GM19328 (cell line): ENCODE data around the gene GMEB2.
"Not testable (repeated sequence)": the region's sequence is repeated elsewhere in the genome, so short reads cannot be mapped to it uniquely, and the experiment has no call there.

Experiments
- ATAC-seq: cut with Tn5 transposase; IDR thresholded peaks from one replicate; pipeline ENCODE4 v1.9.1; 2021; ENCODE audit warnings: mild to moderate bottlenecking, moderate library complexity; ENCODE audit not compliant: unreplicated experiment

GMEB2 gene

DNA sequence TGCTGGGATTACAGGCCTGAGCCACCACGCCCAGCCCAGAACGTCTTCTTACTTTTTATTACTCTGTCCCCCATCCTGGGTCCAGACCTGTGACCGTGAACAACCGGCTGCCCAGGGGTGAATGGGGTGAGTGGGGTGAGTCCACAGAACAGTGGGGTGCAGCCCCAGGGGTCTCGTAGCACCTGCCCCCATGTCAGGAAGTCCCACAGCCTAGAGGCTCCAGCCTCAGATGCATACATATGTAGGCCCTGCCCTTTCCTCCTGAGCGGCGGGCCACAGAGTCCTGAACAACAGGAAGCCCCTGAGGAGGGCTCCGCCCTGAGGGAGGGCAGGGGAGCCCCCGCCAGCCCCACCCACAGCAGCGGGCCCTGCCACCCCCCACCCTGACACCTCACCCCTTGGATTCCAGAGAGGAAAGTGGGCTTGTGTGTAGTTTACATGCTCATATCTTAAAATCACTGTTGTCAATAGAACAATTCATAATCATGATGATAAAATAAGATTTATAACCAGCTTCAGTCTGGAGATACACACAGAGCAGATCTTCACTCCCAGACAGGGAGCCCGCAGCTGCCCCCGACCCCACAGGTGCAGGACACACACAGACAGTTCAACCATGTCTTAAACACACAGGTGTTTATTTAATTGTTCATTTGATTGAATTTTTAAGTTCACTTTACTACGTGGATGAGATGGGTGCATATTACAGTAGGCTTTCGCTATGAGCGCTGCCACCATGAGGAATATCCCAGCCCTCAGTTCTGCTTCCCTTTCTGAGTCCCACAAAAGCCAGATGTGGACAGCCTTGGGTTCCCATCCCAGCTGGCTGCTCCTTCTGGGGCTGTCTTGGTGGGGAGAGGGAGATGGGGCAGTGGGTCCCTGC, 12.4 kb upstream of the GMEB2 start:
- ATAC-seq, result no peak

DNA sequence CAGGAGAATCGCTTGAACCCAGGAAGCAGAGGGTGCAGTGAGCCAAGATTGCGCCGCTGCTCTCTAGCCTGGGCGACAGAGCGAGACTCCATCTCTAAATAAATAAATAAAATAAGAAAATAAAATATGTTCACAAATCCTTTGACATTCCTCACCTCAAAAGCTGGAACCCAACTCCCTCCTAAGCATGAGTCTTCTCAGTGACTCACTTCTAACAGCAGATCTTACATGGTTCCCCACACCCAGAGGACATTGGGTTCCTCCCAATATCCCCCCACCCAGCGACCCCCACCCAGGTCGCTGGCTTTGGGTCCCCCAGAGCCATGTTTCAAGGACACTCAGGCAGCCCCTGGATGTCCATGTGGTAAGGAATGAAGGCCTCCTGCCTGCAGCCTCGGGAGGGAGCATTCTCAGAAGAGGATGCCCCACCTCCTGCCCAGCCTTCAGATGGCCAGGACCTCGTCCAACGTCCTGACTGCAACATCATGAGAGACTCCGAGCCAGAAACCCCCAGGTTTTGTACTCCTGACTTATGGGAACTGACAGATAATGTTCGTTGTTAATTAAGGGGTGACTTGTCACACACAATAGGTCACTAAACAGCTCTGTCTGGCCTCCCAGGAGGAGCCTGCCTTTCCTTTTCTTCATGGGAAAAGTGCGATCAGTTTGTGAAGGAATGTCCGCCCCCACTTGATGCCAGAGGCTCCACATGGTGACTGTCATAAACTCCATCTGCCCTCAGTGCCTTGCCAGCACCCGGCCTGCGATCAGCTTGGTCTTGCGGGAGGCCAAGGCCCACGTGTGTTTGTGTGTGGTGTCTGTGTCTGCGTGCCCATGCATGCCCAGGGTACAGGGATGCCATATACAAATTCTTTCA, 10.1 kb upstream of the GMEB2 start:
- no peak for ATAC-seq

DNA sequence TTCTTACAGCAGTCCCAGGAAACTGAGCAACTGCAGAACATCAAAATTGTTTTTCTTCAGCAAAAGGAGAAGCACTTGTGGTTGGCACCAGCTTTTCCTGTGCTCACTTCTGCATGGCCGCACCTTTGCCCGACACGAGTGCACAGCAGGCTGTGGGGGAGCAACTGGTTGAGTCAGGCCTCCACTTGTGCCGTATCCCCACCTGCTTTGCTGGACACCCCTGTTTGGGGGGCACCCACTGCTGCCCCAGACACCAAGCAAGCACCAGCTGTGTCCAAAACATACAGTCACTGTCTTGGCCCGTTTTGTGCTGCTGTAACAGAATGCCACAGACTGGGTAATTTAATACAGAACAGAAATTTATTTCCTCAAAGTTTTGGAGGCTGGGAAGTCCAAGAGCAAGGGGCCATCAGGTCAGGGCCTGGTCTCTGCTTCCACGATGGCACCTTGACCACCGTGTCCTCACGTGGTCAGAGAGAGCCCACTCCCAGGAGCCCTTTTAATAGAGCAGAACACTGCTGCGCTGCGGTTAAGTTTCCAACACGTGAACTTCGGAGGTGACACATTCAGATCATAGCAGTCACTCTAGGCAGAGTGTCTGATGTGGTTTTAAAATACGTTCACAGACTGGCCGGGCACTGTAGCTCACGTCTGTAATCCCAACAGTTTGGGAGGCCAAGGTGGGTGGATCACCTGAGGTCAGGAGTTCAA, 8.7 kb upstream of the GMEB2 start:
- ATAC-seq, result no peak

DNA sequence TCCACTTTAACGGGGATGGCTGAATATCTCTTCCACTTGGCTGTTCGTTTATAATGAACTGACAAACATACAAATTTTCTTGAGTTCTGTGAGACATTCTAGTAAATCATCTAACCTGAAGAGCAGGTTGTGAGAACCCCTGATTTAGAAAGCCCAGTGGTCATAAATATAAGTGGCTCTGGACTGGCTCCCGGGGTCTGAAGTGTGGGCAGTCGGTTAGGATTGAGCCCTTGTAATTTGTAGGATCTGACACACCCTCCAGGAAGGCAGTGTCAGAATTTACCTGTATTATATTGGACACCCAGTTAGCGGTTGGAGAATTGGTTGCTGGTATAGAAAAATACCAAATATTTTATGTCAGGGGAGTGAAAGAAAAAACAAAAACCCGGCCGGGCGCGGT, 6.8 kb upstream of the GMEB2 start:
- ATAC-seq, result no peak

DNA sequence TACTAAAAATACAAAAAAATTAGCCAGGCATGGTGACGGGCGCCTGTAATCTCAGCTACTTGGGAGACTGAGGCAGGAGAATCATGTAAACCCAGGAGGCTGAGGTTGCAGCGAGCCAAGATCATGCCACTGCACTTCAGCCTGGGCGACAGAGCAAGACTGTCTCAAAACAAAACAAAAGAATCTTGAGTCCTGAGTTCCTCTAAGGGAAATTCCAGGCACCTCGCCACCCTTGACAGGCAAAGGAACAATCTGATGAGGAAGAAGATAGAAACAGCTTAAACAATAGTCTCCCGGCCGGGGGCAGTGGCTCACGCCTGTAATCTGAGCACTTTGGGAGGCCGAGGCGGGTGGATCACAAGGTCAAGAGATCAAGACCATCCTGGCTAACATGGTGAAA, 4.5 kb upstream of the GMEB2 start:
- ATAC-seq, result not testable (repeated sequence)

DNA sequence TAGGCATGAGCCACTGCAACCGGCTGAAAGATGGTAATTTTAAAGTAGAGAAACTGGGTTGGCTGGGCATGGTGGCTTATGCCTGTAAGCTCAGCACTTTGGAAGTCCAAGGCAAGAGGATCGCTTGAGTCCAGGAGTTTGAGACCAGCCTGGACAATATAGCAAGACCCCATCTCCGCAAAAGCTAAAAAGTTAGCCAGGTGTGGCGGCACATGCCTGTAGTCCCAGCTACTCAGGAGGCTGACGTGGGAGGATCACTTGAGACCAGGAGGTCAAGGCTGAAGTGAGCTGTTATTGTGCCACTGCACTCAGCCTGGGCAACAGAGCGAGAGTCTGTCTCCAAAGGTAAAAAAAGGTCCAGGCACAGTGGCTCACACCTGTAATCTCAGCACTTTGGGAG, 4.1 kb upstream of the GMEB2 start:
- not testable (repeated sequence) for ATAC-seq

DNA sequence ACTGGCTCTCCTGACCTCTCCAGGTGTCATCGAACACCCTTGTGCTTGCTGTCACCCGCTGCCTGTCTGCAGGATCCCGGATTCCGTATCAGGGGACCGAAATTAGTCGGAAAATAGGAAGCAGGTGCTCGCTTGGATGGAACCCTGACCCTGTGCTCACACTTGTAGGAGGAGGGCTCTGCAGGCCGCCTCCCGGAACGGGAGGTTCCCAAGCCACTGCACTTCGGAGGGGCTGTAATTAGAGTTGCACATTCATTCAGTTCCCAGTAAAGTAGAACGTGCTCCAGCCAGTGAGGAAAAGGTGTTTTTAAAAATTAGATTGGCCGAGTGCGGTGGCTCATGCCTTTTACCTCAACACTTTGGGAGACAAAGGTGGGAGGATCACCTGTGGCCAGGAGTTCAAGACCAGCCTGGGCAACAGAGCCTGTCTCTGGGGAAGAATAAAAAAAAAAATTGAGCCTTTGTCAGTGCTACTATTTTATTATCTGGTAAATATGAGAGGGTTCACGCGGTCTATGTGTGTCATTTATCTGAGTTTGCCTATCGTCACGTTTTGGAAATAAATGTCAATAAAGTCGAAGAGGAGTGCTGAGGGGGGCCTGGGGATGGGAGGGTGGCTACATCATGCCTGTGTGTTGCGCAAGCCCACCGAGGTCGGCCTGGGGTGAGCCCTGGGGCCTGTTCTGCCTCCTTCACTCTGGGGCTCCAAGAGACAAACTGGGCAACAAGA, 1.5 kb upstream of the GMEB2 start:
- ATAC-seq, result no peak

DNA sequence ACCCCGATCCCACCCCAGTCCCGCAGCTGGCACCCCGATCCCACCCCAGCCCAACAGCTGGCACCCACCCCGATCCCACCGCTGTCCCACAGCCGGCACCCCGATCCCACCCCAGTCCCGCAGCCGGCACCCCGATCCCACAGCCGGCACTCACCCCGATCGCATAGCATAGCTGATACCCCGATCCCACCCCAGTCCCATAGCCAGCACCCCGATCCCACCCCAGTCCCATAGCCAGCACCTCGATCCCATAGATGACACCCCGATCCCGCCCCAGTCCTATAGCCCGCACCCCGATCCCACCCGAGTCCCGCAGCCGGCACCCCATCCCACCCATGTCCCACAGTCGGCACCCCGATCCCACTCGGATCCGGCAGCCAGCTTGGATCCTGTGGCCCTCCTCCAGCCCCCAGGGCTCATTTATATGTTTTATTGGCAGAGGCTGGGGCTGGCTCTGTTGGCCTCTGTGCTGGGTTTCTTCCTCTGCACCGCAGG, 897 bp upstream of the GMEB2 start:
- no peak for ATAC-seq

DNA sequence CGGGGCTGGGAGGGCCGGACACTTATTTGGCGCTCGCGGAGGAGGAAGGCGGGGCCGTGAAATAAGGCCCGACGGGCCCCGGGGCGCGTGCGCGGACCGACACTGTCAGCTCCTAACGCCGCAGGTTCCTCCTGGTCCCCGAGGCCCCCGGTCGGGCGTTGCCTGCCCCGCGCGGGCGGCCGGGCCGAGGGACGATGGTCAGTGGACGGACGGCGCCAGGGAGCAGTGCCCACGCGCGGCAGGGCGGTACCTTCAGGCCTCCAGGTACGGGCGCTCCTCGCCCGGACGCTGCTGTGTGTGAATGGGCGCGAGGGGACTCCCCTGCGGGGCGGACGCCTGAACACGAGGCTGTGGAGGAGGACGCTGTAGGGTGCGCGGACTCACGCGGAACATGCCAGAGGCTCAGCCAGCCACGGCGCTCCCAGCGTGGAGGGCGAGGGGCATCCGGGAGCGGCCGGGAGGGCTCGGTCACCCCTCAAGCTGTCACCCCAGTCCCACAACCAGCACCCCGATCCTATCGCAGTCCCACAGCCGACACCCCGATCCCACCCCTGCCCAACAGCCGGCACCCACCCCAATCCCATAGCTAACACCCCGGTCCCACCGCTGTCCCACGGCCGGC, 339 bp upstream of the GMEB2 start:
- ATAC-seq, result peak; percentile 72

DNA sequence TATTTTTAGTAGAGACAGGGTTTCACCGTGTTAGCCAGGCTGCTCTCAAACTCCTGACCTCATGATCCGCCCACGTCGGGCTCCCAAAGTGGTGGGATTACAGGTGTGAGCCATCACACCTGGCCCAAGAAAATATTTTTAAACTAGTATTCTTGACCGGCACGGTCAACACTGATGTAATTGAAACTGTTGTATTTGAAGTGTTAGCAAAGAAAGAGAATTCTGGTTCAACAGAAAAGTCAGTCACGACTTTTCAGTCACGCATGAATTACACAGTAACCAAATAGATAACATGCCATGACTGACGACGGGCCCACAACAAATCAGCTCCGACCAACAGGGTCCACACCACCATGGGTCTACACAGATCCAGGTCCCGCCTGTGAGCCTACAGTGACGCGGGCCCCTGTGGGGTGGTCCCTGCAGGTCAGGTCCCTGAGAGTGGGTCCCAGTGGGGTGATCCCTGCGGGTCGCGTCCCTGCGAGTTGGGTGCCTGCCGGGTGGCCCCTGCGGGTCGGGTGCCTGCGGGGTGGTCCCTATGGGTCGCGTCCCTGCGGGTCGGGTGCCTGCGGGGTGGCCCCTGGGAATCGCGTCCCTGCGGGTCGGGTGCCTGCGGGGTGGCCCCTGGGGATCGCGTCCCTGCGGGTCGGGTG, 1.0 kb downstream of the GMEB2 start:
- ATAC-seq, result no peak

DNA sequence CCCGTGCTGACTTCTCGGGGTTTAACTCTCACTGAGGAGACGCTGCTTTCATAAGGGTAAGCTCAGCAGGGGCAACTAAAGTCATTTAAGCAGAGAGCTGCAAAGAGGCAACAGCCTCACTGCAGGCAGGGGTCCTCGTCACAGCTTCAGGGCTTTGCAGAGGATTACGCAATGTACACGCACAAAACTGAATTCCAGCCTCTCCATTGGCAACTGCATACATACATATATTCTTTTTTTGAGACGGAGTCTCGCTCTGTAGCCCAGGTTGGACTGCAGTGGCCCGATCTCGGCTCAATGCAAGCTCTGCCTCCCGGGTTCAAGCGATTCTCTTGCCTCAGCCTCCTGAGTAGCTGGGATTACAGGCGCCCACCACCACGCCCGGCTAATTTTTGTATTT, 2.4 kb downstream of the GMEB2 start:
- no peak for ATAC-seq

DNA sequence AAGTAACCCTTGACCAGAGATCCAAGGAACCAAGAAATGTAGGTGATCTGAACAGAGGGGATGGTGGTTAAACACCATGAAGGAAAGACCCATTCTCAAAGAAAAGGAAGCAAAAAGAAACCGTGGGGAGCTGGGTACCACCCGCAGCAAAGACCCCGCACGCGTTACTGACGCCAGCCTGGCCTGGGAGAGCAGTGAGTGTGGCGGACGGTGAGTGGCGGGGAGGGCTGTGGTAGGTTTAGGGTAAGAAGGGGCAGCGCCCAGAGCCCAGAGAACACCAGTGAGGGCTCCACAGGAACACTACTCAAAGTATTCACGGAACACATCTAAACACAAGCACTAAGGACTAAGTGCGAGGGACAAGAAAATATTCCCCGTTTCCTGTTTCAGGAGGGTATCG, 4.2 kb downstream of the GMEB2 start:
- ATAC-seq, result no peak

DNA sequence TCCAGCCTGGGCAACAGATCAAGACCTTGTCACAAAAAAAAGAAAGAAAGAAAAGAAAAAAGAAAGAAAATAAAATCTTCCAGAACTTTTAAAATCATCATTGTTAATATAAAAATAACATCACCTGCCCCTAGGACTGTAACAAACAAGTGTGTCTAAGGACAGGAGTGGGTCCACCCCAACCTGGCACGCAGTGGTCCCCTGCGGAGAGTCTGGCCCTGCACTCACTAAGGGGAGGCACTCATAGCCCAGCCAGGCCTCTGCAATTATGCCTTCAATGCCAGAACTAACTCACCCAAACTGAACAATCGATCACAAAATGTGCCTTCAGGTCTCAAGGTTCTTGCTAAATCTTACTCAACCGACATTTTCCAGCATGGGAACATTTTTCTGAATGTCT, 4.8 kb downstream of the GMEB2 start:
- ATAC-seq, result no peak

DNA sequence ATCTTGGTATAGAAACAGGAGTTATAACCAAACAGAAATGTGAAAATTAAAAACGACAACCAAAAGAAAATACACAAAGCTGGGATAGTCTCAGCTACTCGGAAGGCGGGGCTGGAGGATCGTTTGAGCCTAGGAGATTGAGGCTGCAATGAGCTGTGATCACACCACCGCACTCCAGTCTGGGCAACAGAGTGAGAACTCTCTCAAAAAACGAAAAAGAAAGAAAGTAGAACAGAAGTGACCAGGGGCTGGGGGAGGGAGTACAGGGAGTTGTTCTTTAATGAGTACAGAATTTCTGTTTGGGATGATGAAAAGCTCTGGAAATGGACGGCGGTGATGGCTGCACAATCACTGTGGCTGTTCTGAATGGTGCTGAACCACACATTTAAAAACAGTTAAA, 5.9 kb downstream of the GMEB2 start:
- ATAC-seq, result no peak

DNA sequence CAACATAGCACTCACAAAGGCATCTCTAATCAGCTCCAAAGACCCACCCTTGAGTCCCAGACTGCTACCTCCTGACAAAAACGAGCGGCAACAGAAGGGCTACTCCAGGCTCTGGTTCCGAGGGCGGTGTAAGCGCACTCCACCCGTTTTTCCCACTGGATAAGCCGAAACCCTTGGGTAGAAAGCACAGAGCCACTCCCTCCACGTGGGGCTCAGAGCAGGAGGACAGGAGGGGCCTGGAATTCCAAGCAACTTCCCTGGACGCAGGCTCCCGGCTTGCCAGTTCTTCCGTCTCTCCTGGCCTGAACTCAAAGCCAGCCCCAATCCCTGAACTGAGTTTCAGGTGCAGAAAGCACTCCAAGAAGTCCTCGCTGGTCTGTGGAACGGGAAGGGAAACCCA, 7.4 kb downstream of the GMEB2 start:
- no peak for ATAC-seq

DNA sequence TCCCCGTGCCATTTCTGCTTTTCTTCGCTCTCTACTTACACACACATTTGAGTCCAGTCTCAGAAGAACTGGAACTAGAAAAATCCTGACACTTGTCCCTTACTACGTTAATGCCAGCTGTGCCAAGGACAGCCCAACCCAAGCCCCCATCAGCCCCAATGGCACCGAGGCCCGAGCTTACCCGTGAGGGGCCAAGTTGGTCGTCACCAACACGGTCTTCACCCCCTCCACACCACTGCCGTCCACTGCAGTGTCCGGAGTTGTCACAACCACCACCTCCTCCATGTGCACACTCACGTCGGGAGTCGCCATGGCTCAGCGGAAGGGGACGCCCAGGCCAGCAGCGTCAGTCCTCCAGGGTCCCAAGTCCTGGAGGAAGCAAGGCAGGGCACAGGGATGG, 7.8 kb downstream of the GMEB2 start:
- ATAC-seq, result no peak

DNA sequence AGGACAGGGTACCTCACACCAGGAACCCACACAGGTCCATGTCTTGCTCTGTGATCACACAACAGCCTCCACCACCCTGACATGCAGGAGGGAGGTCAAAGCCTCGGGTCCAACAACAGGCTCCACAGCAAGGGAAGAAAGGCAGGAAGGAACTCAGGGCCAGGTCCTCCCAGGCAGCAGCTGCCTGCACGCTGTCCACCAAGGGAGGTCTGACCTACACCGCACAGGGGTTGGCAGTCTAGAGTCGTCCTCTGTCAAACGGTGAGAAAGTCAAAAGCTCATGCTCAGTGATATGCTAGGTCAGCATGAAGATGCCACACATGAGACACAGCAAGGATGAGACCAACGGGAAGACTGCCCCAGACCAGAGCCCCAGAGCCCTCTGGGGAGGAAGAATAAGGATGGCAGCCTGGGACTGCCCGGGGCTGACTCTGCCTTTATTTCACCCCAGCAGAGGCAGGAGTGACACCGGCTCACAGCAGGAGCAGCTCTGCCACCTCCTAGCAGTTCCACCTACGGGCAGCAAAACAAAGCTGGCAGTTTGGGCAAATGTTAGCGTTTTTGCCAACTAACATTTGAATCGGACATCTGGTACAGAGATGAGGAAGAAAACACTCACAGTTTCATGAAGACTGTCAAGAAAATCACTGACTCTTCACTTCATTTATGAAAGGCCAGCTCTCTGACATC, 8.5 kb downstream of the GMEB2 start:
- no peak for ATAC-seq

DNA sequence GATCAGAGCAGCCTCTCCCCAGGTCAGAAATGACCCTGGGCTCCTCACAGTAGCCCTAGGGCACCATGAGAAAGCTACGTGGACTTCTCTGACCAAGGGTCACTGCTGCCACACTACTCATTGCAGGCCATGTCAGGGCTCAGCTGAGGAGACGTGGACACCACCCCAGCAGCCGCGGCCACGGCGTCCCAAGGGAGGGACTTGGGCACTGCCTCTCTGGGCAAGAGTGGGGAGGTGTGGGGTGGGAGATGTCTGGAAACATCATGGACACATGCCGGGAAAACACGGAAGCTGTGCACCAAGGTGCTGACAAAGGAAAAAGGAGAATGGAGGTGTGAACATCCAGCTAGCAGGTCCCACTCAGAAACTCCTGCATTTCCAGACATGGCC, 9.0 kb downstream of the GMEB2 start:
- no peak for ATAC-seq
